Subcutaneous preadipocyte (primary cell): ENCODE measurements around the gene RALGAPA1. TPM values are rescaled to one million over a fixed set of nuclear protein-coding genes. Genes with fewer than 3 reads are reported as not detected.

Source experiments
- small RNA-seq: library from RNA; depleted of rRNA; stranded (forward); fragments of <200 nt; gene quantifications from one replicate; pipeline ENCODE3, GENCODE V24; 2012
- total RNA-seq: library from RNA; depleted of rRNA; stranded (reverse); fragments of >200 nt; gene quantifications from 2 replicates; pipeline ENCODE4 v1.2.3, GENCODE V29; 2012

Gene RALGAPA1
- total RNA-seq = 37.9 and 39.7 TPM in 2 replicates

DNA sequence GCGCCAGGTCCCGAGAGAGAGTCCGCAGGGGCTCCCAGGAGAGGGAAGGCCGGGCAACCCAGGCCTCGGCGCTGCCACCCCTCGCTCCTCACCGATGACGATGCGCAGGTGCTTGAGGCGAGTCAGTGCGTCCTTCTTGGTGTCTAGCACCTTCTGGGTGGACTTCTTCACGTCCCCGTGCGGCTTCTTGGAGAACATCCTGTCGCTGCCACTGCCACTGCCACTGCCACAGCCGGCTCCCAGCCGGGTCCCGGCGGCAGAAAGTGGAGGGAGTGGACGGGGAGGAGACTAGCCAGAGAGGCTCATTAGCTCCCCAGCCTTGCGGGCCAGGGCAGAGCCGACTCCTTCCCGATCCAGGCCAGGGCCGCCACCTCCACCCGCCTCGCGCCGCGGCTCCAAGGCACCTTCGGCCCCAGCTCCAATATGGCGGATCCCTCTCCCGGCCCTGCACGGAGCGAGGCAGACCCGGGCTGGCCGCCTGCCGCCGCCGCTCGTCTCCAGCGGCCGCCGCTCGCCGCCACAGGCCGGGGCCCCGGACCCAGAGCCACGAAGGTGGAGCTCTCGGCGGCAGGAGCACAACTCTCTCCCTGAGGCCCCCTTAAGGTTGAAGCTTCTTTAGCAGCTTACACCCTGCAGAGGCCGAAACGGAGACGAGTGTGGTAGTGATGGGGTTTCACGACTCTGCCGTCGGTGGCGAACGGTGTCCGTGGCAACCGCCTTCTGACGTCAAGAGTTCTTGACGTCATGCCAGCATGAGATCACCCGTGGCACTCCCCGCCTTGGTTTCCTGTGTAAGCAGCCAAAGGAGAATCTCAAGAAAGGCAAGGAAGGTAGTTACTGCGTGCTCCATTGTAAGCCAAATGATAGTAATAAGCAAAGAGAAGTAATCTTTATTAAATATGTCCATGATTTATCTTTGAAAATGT lies at the start of gene RALGAPA1:
Gene RALGAPA1, minus strand, starts transcription at position 658 of the 926 bp plus-strand sequence. Its CDS starts 460 bp downstream, at position 198.

GRCh38 chr14:35826218-35826951 lies 17.3 kb upstream of the RALGAPA1 start, which contains the start of gene BRMS1L:
BRMS1L (plus strand) TSS chr14:35826338; CDS start chr14:35826517, 179 bp downstream.

GRCh38 chr14:35533357-35534207 lies 275.5 kb downstream of the RALGAPA1 start, which contains the start of gene INSM2:
INSM2 (plus strand) TSS chr14:35534164; CDS start chr14:35534253, 89 bp downstream.

Small RNA genes lying within 50 kb of the gene (small RNA-seq; reads per million reads assigned to genes)
- gene RF00322 = not detected

Other genes starting within 250 kb of the RALGAPA1 start
- gene BRMS1L, start 17.0 kb upstream of the RALGAPA1 start, total RNA-seq = 3.3 and 4.5 TPM in 2 replicates